Superior temporal gyrus (tissue), 1 donor: Measurements from ENCODE around the gene ARRB1.

Source experiments
- DNase-seq: peaks from one replicate; pipeline ENCODE4 v3.0.0-alpha.2; 2016; ENCODE audit errors: extremely low spot score

The ARRB1 gene

DNA sequence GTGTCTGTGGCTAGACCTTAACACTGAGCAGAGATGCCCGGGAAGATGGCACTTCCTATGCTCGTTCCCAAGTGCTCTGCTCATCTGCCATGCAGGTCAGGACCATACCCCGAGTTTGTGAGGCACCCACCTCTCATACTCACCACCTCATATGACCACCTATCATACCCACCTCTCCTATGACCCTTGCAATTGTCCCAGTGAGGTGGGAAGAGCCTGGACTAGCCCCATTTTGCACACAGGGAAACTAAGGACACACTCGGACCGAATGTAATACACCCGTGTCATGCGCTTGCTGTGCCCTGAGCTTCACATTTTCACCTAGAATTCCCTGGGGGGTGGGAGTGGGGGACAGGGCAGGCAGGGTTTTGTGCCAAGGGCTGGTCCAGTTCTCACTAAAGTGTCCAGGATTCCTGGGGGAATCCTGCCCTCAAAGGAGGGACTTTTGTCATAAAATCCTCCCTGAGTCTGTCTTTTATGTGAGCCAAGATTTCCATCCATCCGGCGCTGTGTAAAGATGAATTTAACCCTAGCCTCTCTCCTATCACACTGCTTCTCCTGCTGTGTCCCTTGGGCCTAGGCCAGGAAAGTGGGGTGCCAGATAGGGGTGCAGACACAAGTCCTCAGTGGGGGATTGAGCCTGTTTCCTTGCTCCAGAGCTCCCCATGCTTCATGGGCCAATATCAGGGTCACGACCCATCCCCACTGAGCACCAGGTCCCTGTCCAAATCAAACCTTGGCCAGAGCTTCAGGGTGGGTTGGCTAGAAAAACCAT, 90.9 kb downstream of the ARRB1 start:
- DNase-seq = no peak

DNA sequence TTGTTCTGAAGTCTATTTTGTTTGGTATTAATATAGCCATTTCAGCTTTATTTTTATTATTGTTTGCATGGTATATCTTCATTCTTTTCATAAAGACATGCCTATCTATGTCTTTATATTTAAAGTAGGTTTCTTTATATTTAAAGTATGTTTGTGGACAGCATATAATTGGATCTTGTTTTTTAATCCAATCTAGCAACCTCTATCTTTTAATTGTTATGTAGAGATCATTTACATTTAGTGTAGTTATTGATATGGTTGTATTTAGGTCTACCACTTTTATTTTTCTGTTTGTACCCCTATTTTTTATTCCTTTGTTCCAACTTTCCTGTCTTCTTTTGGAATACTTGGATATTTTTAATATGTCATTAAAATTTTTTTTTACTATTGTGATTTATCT, 97.1 kb downstream of the ARRB1 start:
- DNase-seq = no peak

GRCh38 chr11:75249704-75250103, 101.8 kb downstream of the ARRB1 start:
- DNase-seq = no peak

GRCh38 chr11:75248924-75249256, 102.6 kb downstream of the ARRB1 start:
- no peak for DNase-seq

- no peak for DNase-seq
These were observed 104.7 kb downstream of the ARRB1 start for GRCh38 chr11:75246671-75247350.

GRCh38 chr11:75246006-75246670, 105.3 kb downstream of the ARRB1 start:
- DNase-seq = no peak

GRCh38 chr11:75245356-75246005, 106.0 kb downstream of the ARRB1 start:
- DNase-seq = no peak

DNA sequence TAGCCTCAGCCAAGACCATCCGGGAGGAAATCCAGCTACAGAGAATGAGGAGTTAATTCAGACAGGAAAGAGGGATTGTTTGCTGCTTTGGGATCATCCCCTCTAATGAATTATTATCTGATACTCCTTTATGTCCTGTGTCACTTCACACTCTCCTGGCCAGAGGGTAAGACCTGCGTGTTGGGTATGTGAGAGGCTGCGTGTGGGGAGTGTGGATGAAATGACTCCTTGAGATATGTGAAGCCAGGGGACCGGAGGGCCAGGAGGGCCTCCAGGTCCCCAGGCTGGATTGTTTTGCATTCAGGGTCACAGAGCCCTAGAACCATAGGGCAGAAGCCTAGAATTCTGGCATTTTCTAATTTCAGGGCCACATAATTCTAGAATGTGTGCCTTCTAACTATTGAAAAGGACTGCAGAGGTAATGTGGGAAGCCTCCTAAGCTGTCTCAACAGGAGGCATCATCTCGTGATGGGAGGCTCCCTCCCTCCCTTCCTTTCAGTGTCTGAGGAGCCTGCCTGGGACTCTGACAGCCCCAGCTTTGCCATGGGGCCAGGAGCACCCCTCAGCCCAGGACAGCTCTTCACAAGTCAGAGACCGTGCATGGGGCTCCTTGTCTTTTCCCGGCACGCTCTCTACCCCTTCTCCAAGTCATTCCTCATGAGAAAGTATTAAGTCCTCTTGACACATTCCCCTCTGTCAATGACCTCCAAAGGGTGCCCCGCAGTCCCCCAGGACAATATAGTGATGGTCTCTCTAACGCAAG, 107.2 kb downstream of the ARRB1 start:
- DNase-seq = no peak

DNA sequence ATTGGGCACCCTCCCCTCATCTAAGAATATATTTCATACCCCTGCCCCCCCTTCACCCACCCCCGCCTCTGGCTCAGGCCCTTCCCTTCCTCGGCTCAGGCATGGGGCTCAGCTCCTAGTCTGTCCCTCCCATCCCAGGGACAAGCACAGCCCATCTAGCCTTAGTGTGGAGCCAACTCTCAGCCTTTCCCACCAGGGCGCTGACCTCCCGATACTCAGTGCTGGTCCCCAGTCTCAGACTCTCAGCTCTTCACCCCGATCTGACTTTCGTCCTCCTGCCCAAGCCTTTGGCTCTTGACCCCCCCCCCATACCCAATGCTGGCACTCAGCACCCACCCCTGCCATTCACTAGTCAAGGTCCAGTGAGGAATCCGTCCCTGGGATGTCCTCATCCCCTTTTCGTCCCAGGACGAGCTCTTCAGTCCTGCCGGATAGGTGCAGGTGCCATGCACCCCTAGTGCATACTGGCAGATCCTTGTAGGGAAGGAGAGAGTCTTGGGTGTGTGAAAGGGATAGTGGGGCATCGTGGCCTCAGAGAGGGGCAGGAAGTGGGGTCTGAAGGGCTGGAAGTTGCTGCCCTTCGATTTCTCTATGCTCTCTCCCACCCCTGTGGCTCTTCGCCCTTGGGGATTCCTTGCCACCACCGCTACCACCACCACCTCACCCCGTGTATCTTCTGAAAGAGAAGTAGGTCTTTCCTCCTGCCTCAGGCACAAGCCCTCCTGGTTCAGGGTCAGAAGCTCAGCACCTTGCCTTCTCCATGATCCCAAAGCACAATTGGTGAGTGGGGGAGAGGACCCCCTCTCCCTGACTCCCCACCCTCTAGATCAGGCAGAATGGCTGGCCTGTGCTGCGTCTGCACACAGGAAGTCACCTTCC, 108.5 kb downstream of the ARRB1 start:
- DNase-seq = no peak

- DNase-seq = no peak
These were observed 109.4 kb downstream of the ARRB1 start for GRCh38 chr11:75241906-75242644.

DNA sequence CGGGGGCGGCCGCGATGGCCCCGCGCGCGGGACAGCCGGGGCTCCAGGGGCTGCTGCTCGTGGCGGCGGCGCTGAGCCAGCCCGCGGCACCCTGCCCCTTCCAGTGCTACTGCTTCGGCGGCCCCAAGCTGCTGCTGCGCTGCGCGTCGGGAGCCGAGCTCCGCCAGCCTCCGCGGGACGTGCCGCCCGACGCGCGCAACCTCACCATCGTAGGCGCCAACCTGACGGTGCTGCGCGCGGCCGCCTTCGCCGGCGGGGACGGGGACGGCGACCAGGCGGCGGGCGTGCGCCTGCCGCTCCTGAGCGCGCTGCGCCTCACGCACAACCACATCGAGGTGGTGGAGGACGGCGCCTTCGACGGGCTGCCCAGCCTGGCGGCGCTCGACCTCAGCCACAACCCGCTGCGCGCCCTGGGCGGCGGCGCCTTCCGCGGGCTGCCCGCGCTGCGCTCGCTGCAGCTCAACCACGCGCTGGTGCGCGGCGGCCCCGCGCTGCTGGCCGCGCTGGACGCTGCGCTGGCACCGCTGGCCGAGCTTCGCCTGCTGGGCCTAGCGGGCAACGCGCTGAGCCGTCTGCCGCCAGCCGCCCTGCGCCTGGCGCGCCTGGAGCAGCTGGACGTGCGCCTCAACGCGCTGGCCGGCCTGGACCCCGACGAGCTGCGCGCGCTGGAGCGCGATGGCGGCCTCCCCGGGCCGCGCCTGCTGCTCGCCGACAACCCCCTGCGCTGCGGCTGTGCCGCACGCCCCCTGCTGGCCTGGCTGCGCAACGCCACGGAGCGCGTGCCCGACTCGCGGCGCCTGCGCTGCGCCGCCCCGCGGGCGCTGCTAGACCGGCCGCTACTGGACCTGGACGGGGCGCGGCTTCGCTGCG, 110.2 kb downstream of the ARRB1 start:
- peak; percentile 78 for DNase-seq

GRCh38 chr11:75240311-75241035, 111.0 kb downstream of the ARRB1 start, which contains the start of gene TPBGL:
TPBGL (plus strand) TSS chr11:75240774; CDS start chr11:75241050, 276 bp downstream.
- DNase-seq = no peak

DNA sequence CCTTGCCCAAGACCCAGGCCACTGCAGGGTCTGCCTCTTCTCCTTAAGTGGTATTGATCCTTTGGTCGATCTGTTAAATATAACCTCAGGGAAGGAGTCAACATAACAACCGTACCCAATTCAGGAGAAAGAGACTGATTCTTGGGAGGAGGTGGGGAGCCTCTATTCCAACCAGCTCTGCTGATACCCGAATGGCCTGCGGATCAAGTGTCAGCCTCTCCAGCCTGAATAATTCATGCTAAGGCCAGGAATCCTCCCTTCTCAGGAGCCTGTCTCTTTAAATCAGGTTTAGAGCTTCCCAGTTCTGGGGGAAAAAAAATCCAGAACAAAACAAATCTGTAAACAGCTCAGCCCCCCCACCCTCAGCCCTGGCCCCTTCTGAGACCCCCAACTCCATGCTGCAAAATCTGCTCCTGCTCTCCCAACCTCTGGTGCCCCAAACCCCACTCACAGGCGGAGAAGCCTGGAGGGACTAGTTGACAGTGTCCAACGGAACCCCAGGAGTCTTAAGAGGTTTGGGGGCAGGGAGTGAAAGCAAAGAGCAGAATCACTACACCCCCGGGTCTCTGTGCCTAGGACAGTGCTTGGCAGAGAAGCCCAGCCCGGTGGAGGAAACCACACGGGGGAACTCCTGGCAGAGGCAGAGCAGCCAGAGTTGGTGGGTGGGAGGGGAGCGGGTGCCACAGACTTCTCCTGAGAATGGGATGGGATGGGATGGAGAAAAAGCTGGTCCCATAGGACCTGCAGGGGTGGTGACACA, 111.8 kb downstream of the ARRB1 start:
- DNase-seq = no peak

DNA sequence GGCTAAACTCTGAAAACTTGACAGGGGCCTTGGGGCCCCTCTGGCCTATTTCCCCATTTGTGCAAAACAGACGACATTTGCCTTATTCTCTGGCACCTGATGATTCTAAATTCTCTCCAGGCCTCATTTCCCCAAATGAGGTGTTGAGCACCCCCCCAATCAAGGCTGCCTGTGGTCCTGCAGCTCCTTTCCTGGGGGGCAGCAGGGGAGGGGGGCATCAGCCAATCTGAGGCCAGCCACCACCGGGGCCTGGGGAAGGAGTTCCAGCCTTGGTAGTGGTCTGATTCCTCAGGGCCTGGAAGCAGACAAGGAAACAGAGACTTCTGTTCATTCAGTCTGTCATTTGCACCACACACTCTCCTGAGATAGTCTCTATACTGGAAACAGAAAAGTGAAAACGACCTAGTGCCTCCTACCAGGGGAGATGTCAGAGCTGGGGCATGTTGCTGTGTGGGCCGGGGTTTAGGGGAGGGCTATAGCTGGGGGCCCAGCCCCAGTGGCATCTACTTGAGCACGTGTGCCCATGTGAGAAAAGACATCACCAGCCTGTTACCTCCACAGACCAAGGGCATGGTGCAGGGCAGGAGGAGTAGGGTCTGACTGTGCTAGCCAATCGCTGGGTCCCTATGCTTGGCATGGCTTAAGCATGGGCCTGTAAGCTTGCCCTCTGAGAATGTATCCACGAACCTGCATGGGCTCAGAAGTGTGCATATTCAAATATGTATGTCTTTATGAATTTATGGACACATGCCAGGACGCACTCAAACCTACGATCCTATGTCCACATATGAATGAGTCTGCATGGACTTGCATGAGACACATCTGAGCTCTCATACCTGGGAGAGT, 112.6 kb downstream of the ARRB1 start:
- DNase-seq = no peak

DNA sequence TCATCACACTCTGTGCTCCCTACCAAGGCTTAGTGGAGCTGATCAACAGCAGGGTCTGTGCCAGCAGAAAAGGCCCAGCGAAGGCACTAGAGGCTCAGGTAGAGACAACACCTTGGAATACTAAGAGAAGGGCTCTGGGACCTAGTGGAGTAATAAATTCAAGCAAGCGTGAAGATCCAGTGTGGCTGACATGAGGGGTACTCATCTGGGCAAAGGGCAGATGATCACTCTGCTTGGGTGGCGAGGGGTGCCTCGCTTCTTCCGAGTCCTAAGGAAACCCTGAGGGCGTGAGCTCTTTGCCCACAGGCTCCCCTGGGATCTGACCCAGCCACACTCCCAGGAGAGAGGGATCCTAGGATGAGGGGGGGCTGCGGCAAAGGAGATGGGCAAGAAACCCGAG, 114.4 kb downstream of the ARRB1 start:
- DNase-seq = no peak

DNA sequence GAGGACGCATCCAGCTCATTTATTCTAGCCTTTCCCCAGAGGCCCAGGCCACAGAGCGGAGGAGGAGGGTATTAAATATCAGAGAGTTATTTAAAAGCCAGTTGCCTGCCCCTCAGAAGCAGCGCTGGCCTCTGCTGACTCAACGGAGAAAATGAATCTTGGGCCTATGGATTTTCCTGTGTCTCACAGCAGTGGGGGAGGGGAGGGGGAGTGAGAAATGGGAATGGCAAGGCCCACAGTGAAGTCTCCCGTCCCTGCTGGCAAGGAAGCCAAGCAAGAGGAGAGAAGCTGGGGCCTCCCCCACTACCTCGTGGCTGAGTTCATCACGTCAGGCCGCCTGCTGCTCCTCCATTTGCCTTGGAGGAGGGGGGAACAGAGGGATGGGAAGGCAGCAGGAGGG, 115.4 kb downstream of the ARRB1 start:
- DNase-seq = no peak

GRCh38 chr11:75233754-75234172, 117.7 kb downstream of the ARRB1 start:
- no peak for DNase-seq
